GM12878 (cell line): ENCODE data around the gene TUBB3. TPM values are rescaled to one million over a fixed set of nuclear protein-coding genes. Genes with fewer than 3 reads are reported as not detected.

Experiments
- ATAC-seq: fragments of 200-7000 bp; cut with Tn5 transposase; 3 replicates; pipeline ENCODE4 v1.9.1; 2020; ENCODE audit warnings: mild to moderate bottlenecking, moderate library complexity
- BruUV-seq: library from RNA; stranded (reverse); fragments of 400-500 nt; replicated peaks from 2 replicates; lab custom pipeline; 2021; lab: Mats Ljungman, UMichigan
- CTCF ChIA-PET: fragments of 300-600 bp; sonication (Branson Sonifier 250); formaldehyde crosslinking; extraction: SDS; loops from one replicate; lab custom pipeline; 2021; ENCODE audit warnings: inconsistent platforms; lab: Yijun Ruan, JAX
- POLR2A ChIA-PET: fragments of 350-600 bp; formaldehyde crosslinking; extraction: SDS; loops from one replicate; lab custom pipeline; 2021; ENCODE audit warnings: inconsistent platforms; lab: Charles Lee
- RAD21 ChIA-PET: fragments of 300-600 bp; sonication (Branson Sonifier 250); formaldehyde crosslinking; loops from one replicate; lab custom pipeline; 2023; ENCODE audit warnings: antibody characterized with exemption; ENCODE audit not compliant: unreplicated experiment; lab: Charles Lee
- SMC1A ChIA-PET: fragments of 300-600 bp; sonication (Branson Sonifier 250); formaldehyde crosslinking; loops from one replicate; lab custom pipeline; 2023; ENCODE audit not compliant: unreplicated experiment, uncharacterized antibody; lab: Charles Lee
- DNase-seq: peaks from one replicate; pipeline ENCODE4 v3.0.0-alpha.2; 2011; ENCODE audit warnings: low read depth, low spot score
- FAIRE-seq: peaks from 3 replicates; lab custom pipeline; 2011; peaks lifted over from hg19 to GRCh38; lab: Jason Lieb, UNC
- H2AFZ ChIP-seq: 2 replicates; pipeline ENCODE4 v1.6.0; 2011; ENCODE audit warnings: low read depth, low read length, control low read depth; ENCODE audit not compliant: control insufficient read depth
- H3K27ac ChIP-seq: 2 replicates; pipeline ENCODE4 v1.5.1; 2011; ENCODE audit warnings: control low read depth; ENCODE audit not compliant: control insufficient read depth, insufficient read depth
- H3K27me3 ChIP-seq, 2 experiments: replicated peaks in 1 of 2; 2 replicates each; pipeline versions ENCODE4 v1.6.0 to v1.6.1; 2011; ENCODE audit warnings: low read length in 1 of 2; ENCODE audit not compliant: control insufficient read depth in 2 of 2, insufficient read depth in 2 of 2
- H3K36me3 ChIP-seq, 2 experiments: 2 replicates each; pipeline ENCODE4 v1.5.1; 2011; ENCODE audit warnings: low read length in 1 of 2; ENCODE audit not compliant: control insufficient read depth in 2 of 2, insufficient read depth in 2 of 2
- H3K4me1 ChIP-seq: 2 replicates; pipeline ENCODE4 v1.6.1; 2011; ENCODE audit warnings: mild to moderate bottlenecking, low read length, moderate library complexity, mixed read lengths; ENCODE audit not compliant: control insufficient read depth, insufficient read depth
- H3K4me2 ChIP-seq: 2 replicates; pipeline ENCODE4 v1.6.0; 2011; ENCODE audit warnings: control low read depth; ENCODE audit not compliant: control insufficient read depth, insufficient read depth
- H3K4me3 ChIP-seq: fragments of 200-600 bp; sonication (generic); 2 replicates; pipeline ENCODE4 v1.5.1; 2016
- H3K79me2 ChIP-seq: 2 replicates; pipeline ENCODE4 v1.6.0; 2011; ENCODE audit warnings: low read length; ENCODE audit not compliant: control insufficient read depth, insufficient read depth
- H3K9ac ChIP-seq: 2 replicates; pipeline ENCODE4 v1.8.0; 2011; ENCODE audit warnings: low read length, control low read depth, mixed read lengths; ENCODE audit not compliant: control insufficient read depth, insufficient read depth
- H3K9me3 ChIP-seq: replicated peaks from 3 replicates; pipeline ENCODE4 v1.5.1; 2011; ENCODE audit warnings: mild to moderate bottlenecking, low read length; ENCODE audit not compliant: control insufficient read depth, insufficient read depth
- H4K20me1 ChIP-seq: 2 replicates; pipeline ENCODE4 v1.6.0; 2011; ENCODE audit not compliant: control insufficient read depth, insufficient read depth
- CHD2 ChIP-seq: IDR thresholded peaks from 2 replicates; pipeline ENCODE4 v1.6.1; 2011; ENCODE audit warnings: low read depth, low read length, improper control_type of control experiment, borderline replicate concordance
- CREM ChIP-seq: IDR thresholded peaks from 2 replicates; pipeline ENCODE4 v1.6.1; 2014; ENCODE audit warnings: antibody characterized with exemption, low read depth
- HDGF ChIP-seq: fragments of 450-650 bp; IDR thresholded peaks from 2 replicates; pipeline ENCODE4 v1.6.1; 2016; ENCODE audit warnings: antibody characterized with exemption
- MAX ChIP-seq: IDR thresholded peaks from 2 replicates; pipeline ENCODE4 v1.6.1; 2012; ENCODE audit warnings: low read depth, low read length, improper control_type of control experiment
- NFXL1 ChIP-seq: fragments of 450-650 bp; IDR thresholded peaks from 2 replicates; pipeline ENCODE4 v1.6.1; 2017; ENCODE audit warnings: antibody characterized with exemption, mild to moderate bottlenecking, borderline replicate concordance
- NFYB ChIP-seq: IDR thresholded peaks from 2 replicates; pipeline ENCODE4 v1.6.1; 2011; ENCODE audit warnings: low read depth, mild to moderate bottlenecking, low read length, improper control_type of control experiment, moderate library complexity; ENCODE audit not compliant: insufficient read depth
- NR2C2 ChIP-seq: IDR thresholded peaks from 2 replicates; pipeline ENCODE4 v1.6.1; 2011; ENCODE audit warnings: borderline replicate concordance, low read depth; ENCODE audit not compliant: control insufficient read depth, insufficient read length
- PAX5 ChIP-seq: IDR thresholded peaks from 2 replicates; pipeline ENCODE4 v1.6.1; 2011; ENCODE audit warnings: low read depth, low read length, borderline replicate concordance
- POLR2A ChIP-seq: IDR thresholded peaks from 2 replicates; pipeline ENCODE4 v1.6.1; 2011; ENCODE audit warnings: low read depth, mild to moderate bottlenecking, low read length
- RAD51 ChIP-seq: fragments of 450-650 bp; IDR thresholded peaks from 2 replicates; pipeline ENCODE4 v1.6.1; 2016; ENCODE audit warnings: moderate library complexity, mild to moderate bottlenecking, inconsistent platforms
- RUNX3 ChIP-seq: IDR thresholded peaks from 2 replicates; pipeline ENCODE4 v1.6.1; 2012; ENCODE audit warnings: low read length, inconsistent platforms
- SIN3A ChIP-seq: IDR thresholded peaks from 2 replicates; pipeline ENCODE4 v1.6.1; 2012; ENCODE audit warnings: low read depth, low read length, improper control_type of control experiment
- STAT1 ChIP-seq: fragments of 450-650 bp; conservative IDR thresholded peaks from 2 replicates; pipeline ENCODE4 v1.6.1; 2014; ENCODE audit warnings: antibody characterized with exemption, mild to moderate bottlenecking
- YY1 ChIP-seq: IDR thresholded peaks from 2 replicates; pipeline ENCODE4 v1.6.1; 2011; ENCODE audit warnings: low read depth, mild to moderate bottlenecking, low read length
- WGBS: methylation state at CpG from one replicate; pipeline ENCODE4 v1.1.6; 2016; ENCODE audit warnings: low lambda C conversion rate; ENCODE audit not compliant: insufficient replicate concordance, insufficient coverage; ENCODE audit errors: missing lambda C conversion rate; 5-methylcytosine and 5-hydroxymethylcytosine counted together
- in situ Hi-C: fragments of 300-500 bp; cut with MboI; formaldehyde crosslinking; loops from 9 replicates; pipeline ENCODE4 v1.14.3; 2018; ENCODE audit warnings: mixed read lengths
- intact Hi-C: fragments of 100-400 bp; cut with micrococcal nuclease; formaldehyde crosslinking; loops from one replicate; pipeline ENCODE4 v1.14.2; 2022; ENCODE audit not compliant: unreplicated experiment
- polyA plus RNA-seq, 11 experiments: library from polyadenylated mRNA; depleted of rRNA in 4 of 11; unstranded in 6 of 11; stranded (reverse) in 5 of 11; fragments of >200 nt; fragmentation: Nextera tagmentation in 4 of 11; fragmentation: Illumina TruSeq in 1 of 11; extraction: Ambion mirVana in 4 of 11; extraction: Trizol in 1 of 11; gene quantifications; 1 replicate in 1 of 11; 2 replicates in 10 of 11; pipeline versions ENCODE4 v1.2.1 to v1.2.3, GENCODE V29; 2011 to 2016; ENCODE audit warnings: inconsistent platforms in 2 of 11, missing spikeins in 2 of 11, low read depth in 1 of 11
- total RNA-seq, 4 experiments: library from RNA; depleted of rRNA in 3 of 4; stranded (reverse); fragments of >200 nt in 3 of 4; fragmentation: Illumina TruSeq in 1 of 4; extraction: Trizol in 1 of 4; gene quantifications; 2 replicates each; pipeline versions ENCODE4 v1.2.1 to v1.2.3, GENCODE V29; 2013 to 2021
- TF ChIP-seq, protein P1 (sequence below): fragments of 150-350 bp; IDR thresholded peaks from 2 replicates; pipeline ENCODE4 v1.6.1; 2016; ENCODE audit warnings: low read depth, low read length
- TF ChIP-seq, protein P2 (sequence below): fragments of 450-650 bp; IDR thresholded peaks from 2 replicates; pipeline ENCODE4 v1.6.1; 2017; ENCODE audit warnings: mild to moderate bottlenecking, moderate library complexity

TUBB3 gene
- total and polyA plus RNA-seq, 10 of the 15 experiments (the other 5 are each of a cell fraction or from before 2014, with no cell fraction given), result 0.09 to 2.5 (median 0.58) TPM; not detected in 1

GRCh38 chr16:89873972-89874689 is 49.0 kb upstream of the TUBB3 start:
- Histone ChIP-seq H3K4me2 (peak overlapping the region; percentile 89), H3K9ac (peak overlapping the region; percentile 99), H3K4me3 (peak overlapping the region; percentile 99), H2AFZ (peak overlapping the region; percentile 69), H3K36me3 (peaks cover 5 to 14% of the 10 kb centered on the region in 2 experiments; a peak in 3 of 4 replicates), H3K4me1 (peaks cover 15% of the 10 kb centered on the region), H3K79me2 (peaks cover 40% of the 10 kb centered on the region), H3K27me3 (no peaks in the 10 kb centered on the region), H3K27ac (peak overlapping the region; percentile 100), H4K20me1 (peaks cover 3% of the 10 kb centered on the region), H3K9me3 (no peaks in the 10 kb centered on the region; the same call in 2 of the 3 replicates)
- intact Hi-C loops (no loop called here), in situ Hi-C loops (no loop called here)
- SMC1A ChIA-PET, result interaction anchor here (1.4 to 3.8 kb wide), 2 partner anchors 9 to 12 kb away, joined by 5 to 17 read pairs; no protein-coding TSS in a partner anchor
- peak; percentile 97 for FAIRE-seq
- ATAC-seq, result peak; percentile 79
- CTCF ChIA-PET, result interaction anchor here (0.6 to 3.5 kb wide), 9 partner anchors 10 to 175 kb away, joined by 3 to 19 read pairs (median 4); no protein-coding TSS in a partner anchor
- WGBS, result 4% methylated on average over 12 of the region's 61 CpGs
- POLR2A ChIA-PET, result interaction anchor here (0.6 to 4.1 kb wide), 11 partner anchors 8 to 1210 kb away, joined by 3 to 49 read pairs (median 4); partner anchors contain the start of genes CDK10 and MC1R
- DNase-seq, result peak; percentile 81
- RAD21 ChIA-PET, result interaction anchor here (0.6 to 2.0 kb wide), 6 partner anchors 10 to 174 kb away, joined by 3 to 14 read pairs (median 6); no protein-coding TSS in a partner anchor
- no TSS peak for BruUV-seq
- TF ChIP-seq PAX5 (0 out of 2 replicates have a peak, but pooled peaks have one; percentile 3), RUNX3 (peak; percentile 53; the same call in 1 of the 2 replicates), NFYB (no peak), RAD51 (peak; percentile 64; the same call in 1 of the 2 replicates), SIN3A (peak; percentile 51; the same call in 1 of the 2 replicates), CREM (peak; percentile 43), HDGF (peak; percentile 90), NR2C2 (no peak), YY1 (0 out of 2 replicates have a peak, but pooled peaks have one; percentile 3), NFXL1 (no peak), STAT1 (no peak), MAX (peak; percentile 84), CHD2 (0 out of 2 replicates have a peak, but pooled peaks have one; percentile 38), POLR2A (peak; percentile 5)
- TF ChIP-seq, protein P1, sequence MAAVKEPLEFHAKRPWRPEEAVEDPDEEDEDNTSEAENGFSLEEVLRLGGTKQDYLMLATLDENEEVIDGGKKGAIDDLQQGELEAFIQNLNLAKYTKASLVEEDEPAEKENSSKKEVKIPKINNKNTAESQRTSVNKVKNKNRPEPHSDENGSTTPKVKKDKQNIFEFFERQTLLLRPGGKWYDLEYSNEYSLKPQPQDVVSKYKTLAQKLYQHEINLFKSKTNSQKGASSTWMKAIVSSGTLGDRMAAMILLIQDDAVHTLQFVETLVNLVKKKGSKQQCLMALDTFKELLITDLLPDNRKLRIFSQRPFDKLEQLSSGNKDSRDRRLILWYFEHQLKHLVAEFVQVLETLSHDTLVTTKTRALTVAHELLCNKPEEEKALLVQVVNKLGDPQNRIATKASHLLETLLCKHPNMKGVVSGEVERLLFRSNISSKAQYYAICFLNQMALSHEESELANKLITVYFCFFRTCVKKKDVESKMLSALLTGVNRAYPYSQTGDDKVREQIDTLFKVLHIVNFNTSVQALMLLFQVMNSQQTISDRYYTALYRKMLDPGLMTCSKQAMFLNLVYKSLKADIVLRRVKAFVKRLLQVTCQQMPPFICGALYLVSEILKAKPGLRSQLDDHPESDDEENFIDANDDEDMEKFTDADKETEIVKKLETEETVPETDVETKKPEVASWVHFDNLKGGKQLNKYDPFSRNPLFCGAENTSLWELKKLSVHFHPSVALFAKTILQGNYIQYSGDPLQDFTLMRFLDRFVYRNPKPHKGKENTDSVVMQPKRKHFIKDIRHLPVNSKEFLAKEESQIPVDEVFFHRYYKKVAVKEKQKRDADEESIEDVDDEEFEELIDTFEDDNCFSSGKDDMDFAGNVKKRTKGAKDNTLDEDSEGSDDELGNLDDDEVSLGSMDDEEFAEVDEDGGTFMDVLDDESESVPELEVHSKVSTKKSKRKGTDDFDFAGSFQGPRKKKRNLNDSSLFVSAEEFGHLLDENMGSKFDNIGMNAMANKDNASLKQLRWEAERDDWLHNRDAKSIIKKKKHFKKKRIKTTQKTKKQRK, result no peak
- TF ChIP-seq, protein P2, sequence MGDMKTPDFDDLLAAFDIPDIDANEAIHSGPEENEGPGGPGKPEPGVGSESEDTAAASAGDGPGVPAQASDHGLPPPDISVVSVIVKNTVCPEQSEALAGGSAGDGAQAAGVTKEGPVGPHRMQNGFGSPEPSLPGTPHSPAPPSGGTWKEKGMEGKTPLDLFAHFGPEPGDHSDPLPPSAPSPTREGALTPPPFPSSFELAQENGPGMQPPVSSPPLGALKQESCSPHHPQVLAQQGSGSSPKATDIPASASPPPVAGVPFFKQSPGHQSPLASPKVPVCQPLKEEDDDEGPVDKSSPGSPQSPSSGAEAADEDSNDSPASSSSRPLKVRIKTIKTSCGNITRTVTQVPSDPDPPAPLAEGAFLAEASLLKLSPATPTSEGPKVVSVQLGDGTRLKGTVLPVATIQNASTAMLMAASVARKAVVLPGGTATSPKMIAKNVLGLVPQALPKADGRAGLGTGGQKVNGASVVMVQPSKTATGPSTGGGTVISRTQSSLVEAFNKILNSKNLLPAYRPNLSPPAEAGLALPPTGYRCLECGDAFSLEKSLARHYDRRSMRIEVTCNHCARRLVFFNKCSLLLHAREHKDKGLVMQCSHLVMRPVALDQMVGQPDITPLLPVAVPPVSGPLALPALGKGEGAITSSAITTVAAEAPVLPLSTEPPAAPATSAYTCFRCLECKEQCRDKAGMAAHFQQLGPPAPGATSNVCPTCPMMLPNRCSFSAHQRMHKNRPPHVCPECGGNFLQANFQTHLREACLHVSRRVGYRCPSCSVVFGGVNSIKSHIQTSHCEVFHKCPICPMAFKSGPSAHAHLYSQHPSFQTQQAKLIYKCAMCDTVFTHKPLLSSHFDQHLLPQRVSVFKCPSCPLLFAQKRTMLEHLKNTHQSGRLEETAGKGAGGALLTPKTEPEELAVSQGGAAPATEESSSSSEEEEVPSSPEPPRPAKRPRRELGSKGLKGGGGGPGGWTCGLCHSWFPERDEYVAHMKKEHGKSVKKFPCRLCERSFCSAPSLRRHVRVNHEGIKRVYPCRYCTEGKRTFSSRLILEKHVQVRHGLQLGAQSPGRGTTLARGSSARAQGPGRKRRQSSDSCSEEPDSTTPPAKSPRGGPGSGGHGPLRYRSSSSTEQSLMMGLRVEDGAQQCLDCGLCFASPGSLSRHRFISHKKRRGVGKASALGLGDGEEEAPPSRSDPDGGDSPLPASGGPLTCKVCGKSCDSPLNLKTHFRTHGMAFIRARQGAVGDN, result no peak
